NCI-H187 treated with DMSO at 0.1 percent for 48 hours (cell line): Measurements from ENCODE around the gene MDC1.
"Not testable (repeated sequence)": the region's sequence is repeated elsewhere in the genome, so short reads cannot be mapped to it uniquely, and the experiment has no call there.

Source experiments
- DNase-seq: peaks from one replicate; lab custom pipeline; 2025; lab: John Stamatoyannopoulos, UW

The MDC1 gene

GRCh38 chr6:30683183-30683979, 33.7 kb downstream of the MDC1 start:
- no peak for DNase-seq

- no peak for DNase-seq
Observed at GRCh38 chr6:30682143-30683117, 34.7 kb downstream of the MDC1 start.

GRCh38 chr6:30681766-30682142, 35.3 kb downstream of the MDC1 start:
- DNase-seq = no peak

GRCh38 chr6:30679765-30680535, 37.1 kb downstream of the MDC1 start:
- DNase-seq = no peak

- no peak for DNase-seq
Observed at GRCh38 chr6:30678964-30679726, 37.9 kb downstream of the MDC1 start.

GRCh38 chr6:30676660-30677285, 40.3 kb downstream of the MDC1 start:
- DNase-seq = no peak

GRCh38 chr6:30672445-30673253, 44.4 kb downstream of the MDC1 start, which contains the start of gene DHX16:
TSS of gene DHX16 (minus strand) at chr6:30673006. CDS start at chr6:30672841, 165 bp downstream.
- DNase-seq = peak; percentile 76

GRCh38 chr6:30670760-30671527, 46.1 kb downstream of the MDC1 start:
- no peak for DNase-seq

GRCh38 chr6:30666300-30666699, 50.8 kb downstream of the MDC1 start:
- DNase-seq = not testable (repeated sequence)

- no peak for DNase-seq
Observed at GRCh38 chr6:30664994-30665767, 51.9 kb downstream of the MDC1 start.

GRCh38 chr6:30657922-30658321, 59.2 kb downstream of the MDC1 start:
- DNase-seq = not testable (repeated sequence)

- no peak for DNase-seq
Observed at GRCh38 chr6:30657454-30657853, 59.6 kb downstream of the MDC1 start.

GRCh38 chr6:30656513-30656912, 60.6 kb downstream of the MDC1 start:
- DNase-seq = no peak

- DNase-seq = no peak
Observed at GRCh38 chr6:30655743-30656094, 61.4 kb downstream of the MDC1 start.

- no peak for DNase-seq
Observed at GRCh38 chr6:30654798-30655742, 62.0 kb downstream of the MDC1 start.

- DNase-seq = no peak
Observed at GRCh38 chr6:30651143-30651542, 65.9 kb downstream of the MDC1 start.
